GM21528 (cell line): ENCODE data around the gene PYDC1.
"Not testable (repeated sequence)": the region's sequence is repeated elsewhere in the genome, so short reads cannot be mapped to it uniquely, and the experiment has no call there.

Experiments
- ATAC-seq: cut with Tn5 transposase; IDR thresholded peaks from one replicate; pipeline ENCODE4 v1.9.1; 2021; ENCODE audit warnings: mild to moderate bottlenecking, moderate library complexity; ENCODE audit not compliant: unreplicated experiment, low FRiP score

PYDC1 gene

GRCh38 chr16:31198207-31198882 lies 18.6 kb downstream of the PYDC1 start:
- ATAC-seq: no peak

GRCh38 chr16:31196324-31197088 lies 20.4 kb downstream of the PYDC1 start:
- ATAC-seq: no peak

GRCh38 chr16:31195861-31196260 lies 21.1 kb downstream of the PYDC1 start:
- ATAC-seq: not testable (repeated sequence)

DNA sequence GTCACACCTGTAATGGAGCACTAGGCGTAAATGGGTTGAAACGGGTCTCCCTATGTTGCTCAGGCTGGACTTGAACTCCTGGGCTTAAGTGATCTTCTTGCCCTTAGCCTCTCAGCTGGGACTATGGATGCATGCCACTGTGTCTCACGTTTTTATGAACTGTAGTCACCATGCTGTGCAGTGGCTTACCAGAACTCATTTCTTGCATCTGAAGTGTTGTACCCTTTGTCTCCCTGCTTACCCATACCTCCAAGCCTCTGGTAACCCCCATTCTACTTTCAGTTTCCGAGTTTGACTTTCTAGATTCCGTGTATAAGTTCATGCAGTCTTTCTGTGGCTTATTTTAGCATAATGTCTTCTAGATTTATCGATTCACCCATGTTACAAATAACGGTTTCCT lies 22.0 kb downstream of the PYDC1 start:
- no peak for ATAC-seq

GRCh38 chr16:31193874-31194273 lies 23.1 kb downstream of the PYDC1 start:
- no peak for ATAC-seq

- no peak for ATAC-seq
These were observed 23.9 kb downstream of the PYDC1 start for GRCh38 chr16:31192856-31193642.

DNA sequence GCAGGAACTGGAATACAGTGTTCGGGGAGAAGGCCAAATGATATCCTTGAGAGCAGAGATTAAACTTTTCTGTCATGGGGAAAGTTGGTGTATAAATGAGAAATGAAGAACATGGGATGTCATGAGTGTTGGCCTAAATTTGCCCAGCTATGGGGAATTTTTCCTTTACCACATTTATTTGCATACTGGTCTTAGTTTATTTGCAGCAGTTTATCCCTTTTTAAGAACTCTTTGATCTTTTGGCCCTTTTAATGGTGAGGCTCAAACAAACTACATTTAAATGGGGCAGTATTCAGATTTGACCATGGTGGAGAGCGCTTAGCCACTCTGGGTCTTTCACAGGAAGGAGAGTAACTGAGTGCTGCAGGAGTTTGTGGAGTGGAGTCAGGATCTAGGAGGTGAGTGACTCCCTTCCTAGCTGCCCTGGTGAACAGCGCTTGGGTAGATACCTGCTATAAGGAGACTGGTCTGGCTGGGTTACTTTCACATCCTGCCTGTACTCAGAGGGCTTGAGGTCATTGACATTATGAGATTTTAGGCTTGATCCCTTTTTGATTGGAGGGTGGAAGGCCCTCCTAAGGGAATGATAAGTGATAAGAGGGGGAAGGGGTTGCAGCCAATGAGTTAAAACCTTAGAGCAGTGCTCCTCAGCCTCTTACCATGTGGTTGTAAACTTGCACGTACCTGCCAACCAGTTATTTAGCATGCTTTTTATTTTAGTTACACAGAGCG lies 25.1 kb downstream of the PYDC1 start:
- ATAC-seq: no peak

- ATAC-seq: no peak
These were observed 26.0 kb downstream of the PYDC1 start for GRCh38 chr16:31190818-31191444.

DNA sequence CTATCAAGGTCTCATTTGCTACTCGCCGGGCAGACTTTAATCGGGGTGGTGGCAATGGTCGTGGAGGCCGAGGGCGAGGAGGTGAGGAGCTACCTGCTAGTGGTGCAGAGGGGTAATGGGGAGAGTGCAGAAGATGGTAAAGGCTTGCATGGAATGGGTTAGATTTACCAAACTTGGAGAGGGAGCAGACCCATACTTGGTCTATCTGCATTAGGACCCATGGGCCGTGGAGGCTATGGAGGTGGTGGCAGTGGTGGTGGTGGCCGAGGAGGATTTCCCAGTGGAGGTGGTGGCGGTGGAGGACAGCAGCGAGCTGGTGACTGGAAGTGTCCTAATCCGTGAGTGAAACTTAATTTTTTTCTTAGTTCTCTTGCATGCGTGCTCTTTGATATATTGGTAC lies 26.9 kb downstream of the PYDC1 start:
- no peak for ATAC-seq

- ATAC-seq: no peak
These were observed 27.5 kb downstream of the PYDC1 start for GRCh38 chr16:31189412-31189778.

GRCh38 chr16:31188450-31189411 lies 28.2 kb downstream of the PYDC1 start:
- no peak for ATAC-seq

DNA sequence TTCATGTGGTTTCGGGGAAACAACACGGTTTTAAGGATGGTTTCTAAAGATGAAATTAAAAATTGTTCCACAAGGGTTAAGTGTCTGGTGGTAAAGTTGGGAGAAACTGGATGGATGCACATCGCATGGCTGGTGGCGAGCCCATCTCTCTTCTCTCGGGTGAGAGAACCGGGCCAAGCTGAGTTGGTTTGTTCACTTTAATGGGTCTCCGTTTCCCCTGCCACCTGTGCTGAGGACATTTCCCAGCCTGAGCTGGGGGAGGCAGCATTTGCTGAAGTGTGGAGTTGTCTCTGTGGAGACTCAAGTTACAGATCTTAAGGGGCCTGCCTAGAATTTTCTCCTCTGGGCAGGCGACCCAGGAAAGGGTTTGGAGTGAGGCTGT lies 29.1 kb downstream of the PYDC1 start:
- ATAC-seq: no peak

DNA sequence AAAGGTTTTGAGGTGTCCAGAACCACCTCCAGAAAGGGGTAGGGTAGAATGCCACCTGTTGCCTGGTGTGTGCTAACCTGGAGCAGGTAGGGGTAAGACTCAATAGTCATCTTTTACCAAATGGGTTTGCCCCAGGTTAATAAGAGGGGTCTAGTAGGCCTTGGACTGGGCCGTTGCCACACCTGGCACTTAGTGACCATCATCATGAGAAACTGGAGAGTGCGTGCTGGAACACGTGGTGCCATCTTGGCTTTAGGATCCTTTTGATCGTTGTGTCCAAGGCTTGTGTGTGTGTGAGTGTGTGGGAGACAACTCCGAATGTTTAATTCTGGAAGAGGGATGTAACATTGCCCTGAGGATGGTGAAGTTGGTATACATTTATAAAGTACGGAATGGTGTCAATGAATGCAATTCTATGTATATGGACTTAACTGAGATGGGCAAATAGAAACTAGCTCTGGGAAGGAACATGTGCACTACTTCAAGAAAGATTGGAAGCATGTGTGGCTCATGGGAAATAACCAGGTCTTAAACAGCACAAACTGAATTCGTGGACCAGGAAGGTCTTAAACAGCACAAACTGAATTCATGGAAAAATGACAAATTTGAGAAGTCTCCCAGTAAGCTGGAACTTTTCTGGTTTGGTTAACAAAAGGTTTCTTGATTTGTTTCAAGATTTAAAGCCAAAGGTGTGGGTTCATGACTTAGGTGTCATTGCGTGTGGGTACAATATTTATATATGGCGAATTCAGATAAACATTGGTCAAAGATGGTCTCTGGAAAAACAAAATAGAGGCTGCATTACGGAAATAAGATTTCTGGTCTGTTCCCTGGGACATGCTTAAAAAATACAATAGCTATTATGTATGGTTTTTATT lies 29.8 kb downstream of the PYDC1 start:
- ATAC-seq: no peak

- no peak for ATAC-seq
These were observed 30.8 kb downstream of the PYDC1 start for GRCh38 chr16:31186176-31186575.

- ATAC-seq: no peak
These were observed 31.6 kb downstream of the PYDC1 start for GRCh38 chr16:31185339-31185738.

DNA sequence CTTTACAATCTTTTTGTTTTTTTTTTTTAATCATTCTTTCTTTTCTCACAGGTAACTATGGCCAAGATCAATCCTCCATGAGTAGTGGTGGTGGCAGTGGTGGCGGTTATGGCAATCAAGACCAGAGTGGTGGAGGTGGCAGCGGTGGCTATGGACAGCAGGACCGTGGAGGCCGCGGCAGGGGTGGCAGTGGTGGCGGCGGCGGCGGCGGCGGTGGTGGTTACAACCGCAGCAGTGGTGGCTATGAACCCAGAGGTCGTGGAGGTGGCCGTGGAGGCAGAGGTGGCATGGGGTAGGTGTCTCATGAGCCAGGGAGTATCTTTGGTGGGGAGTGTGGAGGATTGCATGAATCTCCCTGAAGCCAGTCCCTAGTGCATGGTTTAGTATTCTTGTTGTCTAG lies 32.0 kb downstream of the PYDC1 start:
- no peak for ATAC-seq

DNA sequence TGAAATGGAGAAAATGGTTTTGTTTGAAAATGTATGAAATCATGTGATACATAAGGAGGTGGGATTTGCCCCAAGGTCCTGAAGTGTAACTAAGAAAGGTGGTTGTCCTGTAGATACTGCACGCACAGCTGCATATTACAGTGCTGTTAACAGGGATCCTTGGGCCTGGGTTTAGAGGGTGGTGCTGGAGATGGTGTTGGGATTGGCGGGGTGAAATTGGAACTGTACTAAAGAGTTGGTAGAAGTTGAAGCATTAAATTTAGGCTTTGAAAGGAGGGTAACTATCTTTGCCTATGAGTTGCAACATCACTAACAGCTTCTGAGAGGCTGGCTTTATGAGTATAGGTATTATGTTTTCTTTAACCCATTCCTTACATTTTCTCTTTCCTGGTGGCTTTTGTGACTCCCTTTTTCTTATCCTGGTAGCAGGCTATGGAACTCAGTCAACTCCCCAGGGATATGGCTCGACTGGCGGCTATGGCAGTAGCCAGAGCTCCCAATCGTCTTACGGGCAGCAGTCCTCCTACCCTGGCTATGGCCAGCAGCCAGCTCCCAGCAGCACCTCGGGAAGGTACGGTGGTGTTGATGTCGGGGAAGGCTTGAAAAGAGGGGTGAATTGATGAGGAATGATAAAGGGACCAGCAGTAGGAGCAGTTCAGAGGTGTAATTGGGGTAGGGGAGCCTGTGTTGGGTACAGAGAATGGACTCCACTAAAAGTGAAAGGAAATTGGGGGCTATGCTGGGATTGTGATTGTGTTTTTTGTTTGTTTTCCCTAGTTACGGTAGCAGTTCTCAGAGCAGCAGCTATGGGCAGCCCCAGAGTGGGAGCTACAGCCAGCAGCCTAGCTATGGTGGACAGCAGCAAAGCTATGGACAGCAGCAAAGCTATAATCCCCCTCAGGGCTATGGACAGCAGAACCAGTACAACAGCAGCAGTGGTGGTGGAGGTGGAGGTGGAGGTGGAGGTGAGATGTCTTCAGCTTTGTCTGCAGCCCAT lies 33.2 kb downstream of the PYDC1 start:
- no peak for ATAC-seq
